BE2C (cell line): ENCODE data around the gene RNF220.

Source experiments
- DNase-seq: peaks from one replicate; pipeline ENCODE4 v3.0.0-alpha.2; 2020
- H3K27me3 ChIP-seq: fragments of 250-450 bp; sonication (Bioruptor Pico); 2 replicates; pipeline ENCODE4 v1.5.1; 2020; ENCODE audit warnings: mild to moderate bottlenecking
- H3K36me3 ChIP-seq: fragments of 250-450 bp; sonication (Bioruptor Pico); 2 replicates; pipeline ENCODE4 v1.5.1; 2020; ENCODE audit warnings: mild to moderate bottlenecking
- H3K4me1 ChIP-seq: fragments of 250-450 bp; sonication (Bioruptor Pico); 2 replicates; pipeline ENCODE4 v1.5.1; 2020
- H3K4me3 ChIP-seq: 2 replicates; pipeline ENCODE4 v1.5.1; 2011; ENCODE audit warnings: low read depth, low read length
- H3K9me3 ChIP-seq: fragments of 250-450 bp; sonication (Bioruptor Pico); 2 replicates; pipeline ENCODE4 v1.5.1; 2020
- TF ChIP-seq, protein P1 (sequence below): IDR thresholded peaks from 2 replicates; pipeline ENCODE4 v1.5.1; 2012; ENCODE audit warnings: mild to moderate bottlenecking, low read depth, low read length

RNF220 gene

DNA sequence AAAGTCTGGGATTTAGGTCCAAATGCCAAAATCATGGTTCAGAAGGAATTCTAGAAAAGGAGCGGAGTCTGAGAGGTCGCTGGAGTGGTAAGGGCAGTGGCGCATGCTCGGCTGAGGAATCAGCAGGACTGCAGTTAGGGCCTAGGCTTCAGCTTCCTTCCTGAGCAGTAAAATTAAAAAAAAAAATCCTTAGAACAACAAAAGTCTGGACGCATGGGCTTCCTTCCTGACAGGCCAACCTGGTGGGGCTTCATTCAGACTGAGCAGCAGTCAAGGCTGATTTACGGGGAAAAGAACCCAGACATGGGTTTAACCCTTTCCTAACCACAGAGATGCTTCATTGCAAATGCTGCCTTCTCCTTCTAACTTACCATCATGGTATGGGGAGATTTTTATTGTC, 17.1 kb downstream of the RNF220 start:
- Histone ChIP-seq H3K4me1 (no peaks in the 10 kb centered on the region), H3K4me3 (no peak overlapping the region), H3K36me3 (no peaks in the 10 kb centered on the region), H3K27me3 (peaks cover 75% of the 10 kb centered on the region), H3K9me3 (no peaks in the 10 kb centered on the region)
- TF ChIP-seq, protein P1, sequence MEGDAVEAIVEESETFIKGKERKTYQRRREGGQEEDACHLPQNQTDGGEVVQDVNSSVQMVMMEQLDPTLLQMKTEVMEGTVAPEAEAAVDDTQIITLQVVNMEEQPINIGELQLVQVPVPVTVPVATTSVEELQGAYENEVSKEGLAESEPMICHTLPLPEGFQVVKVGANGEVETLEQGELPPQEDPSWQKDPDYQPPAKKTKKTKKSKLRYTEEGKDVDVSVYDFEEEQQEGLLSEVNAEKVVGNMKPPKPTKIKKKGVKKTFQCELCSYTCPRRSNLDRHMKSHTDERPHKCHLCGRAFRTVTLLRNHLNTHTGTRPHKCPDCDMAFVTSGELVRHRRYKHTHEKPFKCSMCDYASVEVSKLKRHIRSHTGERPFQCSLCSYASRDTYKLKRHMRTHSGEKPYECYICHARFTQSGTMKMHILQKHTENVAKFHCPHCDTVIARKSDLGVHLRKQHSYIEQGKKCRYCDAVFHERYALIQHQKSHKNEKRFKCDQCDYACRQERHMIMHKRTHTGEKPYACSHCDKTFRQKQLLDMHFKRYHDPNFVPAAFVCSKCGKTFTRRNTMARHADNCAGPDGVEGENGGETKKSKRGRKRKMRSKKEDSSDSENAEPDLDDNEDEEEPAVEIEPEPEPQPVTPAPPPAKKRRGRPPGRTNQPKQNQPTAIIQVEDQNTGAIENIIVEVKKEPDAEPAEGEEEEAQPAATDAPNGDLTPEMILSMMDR: no peak
- no peak for DNase-seq

DNA sequence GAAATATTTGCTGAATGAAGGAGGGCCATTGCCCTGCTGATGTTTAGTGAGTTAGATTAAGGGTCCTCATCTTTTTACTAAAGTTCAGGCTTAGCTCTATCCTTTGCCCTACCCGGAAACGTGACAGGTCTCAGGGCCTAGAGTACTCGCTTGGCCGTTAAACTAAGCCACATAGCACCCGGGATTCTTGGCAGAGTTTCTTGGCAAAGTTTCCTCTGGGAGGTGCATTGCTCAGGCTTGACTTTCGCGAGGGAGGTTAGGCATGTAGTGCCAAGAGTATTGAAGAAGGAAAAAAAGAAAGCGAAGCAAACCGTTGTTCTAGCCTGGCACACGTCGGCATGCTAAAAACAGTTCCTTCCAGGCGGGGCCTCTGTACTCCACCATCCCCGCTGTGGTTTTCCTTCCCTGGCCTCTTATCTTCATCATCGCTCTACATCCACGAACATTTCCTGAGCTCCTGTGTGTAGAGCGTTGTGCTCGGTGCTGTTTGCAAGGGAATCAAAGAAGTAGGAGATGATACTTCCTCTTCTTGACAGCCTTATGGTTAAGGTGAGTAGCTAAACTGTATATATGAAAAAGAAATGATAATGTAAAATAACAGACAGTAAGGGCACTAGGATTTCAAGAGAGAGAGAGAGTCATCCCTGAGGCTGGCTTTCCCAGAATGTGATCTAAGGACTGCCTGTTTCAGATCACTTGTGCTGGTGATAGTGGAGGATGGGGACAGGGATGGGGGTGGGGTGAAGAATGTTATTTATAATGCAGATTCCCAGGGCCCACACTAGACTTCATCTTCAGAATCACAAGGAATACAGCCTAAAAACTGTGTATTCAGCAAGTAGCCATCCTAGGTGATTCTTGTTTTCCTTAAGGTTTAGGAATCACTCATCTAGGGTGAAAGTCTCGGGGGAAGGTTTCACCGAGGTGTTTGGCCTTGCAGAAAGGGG, 18.8 kb downstream of the RNF220 start:
- no peak overlapping the region for H3K4me3 ChIP-seq
- DNase-seq: no peak
- H3K9me3 ChIP-seq: no peaks in the 10 kb centered on the region
- no peaks in the 10 kb centered on the region for H3K4me1 ChIP-seq
- H3K27me3 ChIP-seq: peaks cover 76% of the 10 kb centered on the region
- TF ChIP-seq, protein P1: no peak
- H3K36me3 ChIP-seq: no peaks in the 10 kb centered on the region

DNA sequence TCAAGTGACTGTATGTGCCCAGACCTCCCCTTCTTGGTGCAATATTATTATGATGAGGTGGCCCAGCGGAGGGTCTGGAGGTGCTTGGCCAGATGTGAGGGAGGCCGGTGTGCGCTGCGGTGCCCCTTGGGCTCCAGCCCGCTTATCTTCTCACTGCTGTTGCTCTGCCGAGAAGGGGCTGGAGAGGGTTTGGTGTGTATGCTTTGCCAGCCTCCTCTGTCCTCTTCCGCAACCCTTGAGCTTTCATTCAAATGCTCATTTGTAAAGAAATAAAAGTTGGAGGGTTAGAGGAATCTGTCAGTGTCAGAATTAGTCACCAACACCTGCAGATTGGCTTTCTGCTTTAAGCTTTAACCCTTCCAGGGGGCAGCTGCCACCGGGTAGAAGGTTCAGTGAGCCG, 19.7 kb downstream of the RNF220 start:
- Histone ChIP-seq H3K36me3 (no peaks in the 10 kb centered on the region), H3K27me3 (peaks cover 75% of the 10 kb centered on the region), H3K9me3 (no peaks in the 10 kb centered on the region), H3K4me3 (no peak overlapping the region), H3K4me1 (no peaks in the 10 kb centered on the region)
- no peak for DNase-seq
- TF ChIP-seq, protein P1: no peak

DNA sequence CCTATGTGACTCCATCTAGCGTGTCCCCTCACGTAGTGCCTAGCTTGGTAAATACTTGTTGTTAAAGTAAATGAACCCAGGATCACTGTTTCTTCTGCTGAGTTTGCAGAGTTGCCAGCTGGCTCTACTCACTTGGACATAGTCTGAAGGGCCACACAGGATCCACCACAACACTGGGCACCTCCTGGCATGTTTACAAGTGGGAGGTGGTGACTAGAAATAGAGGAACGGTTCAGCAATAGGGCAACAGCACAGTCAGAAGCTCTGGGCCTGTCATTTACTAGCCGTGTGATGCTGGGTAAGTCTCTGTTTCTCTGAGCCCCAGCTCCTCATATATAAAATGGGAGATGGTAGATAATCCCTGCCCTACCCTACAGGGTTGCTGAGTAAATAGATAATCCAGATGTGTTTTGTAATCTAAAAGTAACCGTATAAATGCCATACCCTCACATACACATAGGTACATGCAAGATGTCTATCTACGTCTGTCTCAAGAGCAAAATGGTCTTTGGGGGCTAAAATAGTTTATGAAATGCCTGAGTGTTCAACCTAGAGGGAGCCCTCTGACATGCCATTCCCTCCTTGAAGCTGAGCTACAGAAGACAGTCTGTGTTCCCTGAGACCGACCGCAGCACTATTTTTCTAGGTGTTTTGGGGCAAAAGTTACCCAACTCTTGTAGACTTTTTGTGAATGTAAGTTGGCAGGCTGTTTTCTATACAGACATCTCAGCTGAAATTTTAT, 20.5 kb downstream of the RNF220 start:
- H3K9me3 ChIP-seq: no peaks in the 10 kb centered on the region
- TF ChIP-seq, protein P1: no peak
- no peak for DNase-seq
- no peaks in the 10 kb centered on the region for H3K36me3 ChIP-seq
- H3K4me1 ChIP-seq: no peaks in the 10 kb centered on the region
- H3K27me3 ChIP-seq: peaks cover 68% of the 10 kb centered on the region
- H3K4me3 ChIP-seq: no peak overlapping the region

DNA sequence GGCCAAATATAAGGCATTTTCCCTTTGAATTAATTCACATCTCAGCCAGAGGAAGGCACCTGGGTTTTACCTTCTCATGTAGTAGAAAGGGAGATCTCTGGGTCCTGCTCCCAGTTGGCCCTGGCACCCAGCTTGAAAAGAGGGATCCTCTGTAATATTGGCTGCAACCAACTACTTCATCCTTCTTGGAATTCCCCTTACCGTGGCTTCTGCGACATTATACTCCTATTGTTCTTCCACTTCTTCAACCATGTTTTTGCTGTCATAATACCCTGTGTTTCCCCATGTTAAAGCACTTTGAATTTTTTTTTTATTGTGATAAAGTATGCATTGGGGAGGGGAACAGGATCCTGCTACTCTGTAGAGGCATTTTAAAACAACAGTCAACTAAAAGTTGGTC, 26.8 kb downstream of the RNF220 start:
- H3K36me3 ChIP-seq: no peaks in the 10 kb centered on the region
- H3K27me3 ChIP-seq: peaks cover 25% of the 10 kb centered on the region
- no peak overlapping the region for H3K4me3 ChIP-seq
- H3K4me1 ChIP-seq: no peaks in the 10 kb centered on the region
- H3K9me3 ChIP-seq: no peaks in the 10 kb centered on the region
- DNase-seq: no peak
- TF ChIP-seq, protein P1: no peak

DNA sequence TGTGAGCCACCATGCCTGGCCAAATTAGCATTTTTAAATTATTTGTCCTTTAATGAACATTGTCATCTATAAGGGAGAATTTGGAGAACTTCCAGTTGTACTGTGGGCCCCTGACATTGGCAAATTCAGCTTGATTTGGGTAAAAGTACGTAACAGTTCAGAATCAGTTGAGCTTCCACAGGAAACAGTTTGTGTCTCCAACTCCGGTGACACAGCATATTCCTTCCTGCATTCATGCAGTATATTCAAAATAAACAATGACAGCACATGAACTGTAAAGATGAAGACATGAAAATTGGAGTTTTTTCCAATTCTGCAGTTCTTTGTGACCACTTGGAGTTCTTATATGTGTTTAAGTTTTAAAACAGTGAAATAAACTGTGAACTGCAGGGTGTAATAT, 28.2 kb downstream of the RNF220 start:
- Histone ChIP-seq H3K4me1 (no peaks in the 10 kb centered on the region), H3K36me3 (no peaks in the 10 kb centered on the region), H3K4me3 (no peak overlapping the region), H3K27me3 (peaks cover 12% of the 10 kb centered on the region), H3K9me3 (no peaks in the 10 kb centered on the region)
- TF ChIP-seq, protein P1: no peak
- DNase-seq: no peak
